ENCODE measurements around the gene LPO.

GRCh38 chr17:58202859-58203258 lies 35.5 kb upstream of the LPO start:
- TF ChIP-seq CTCF (IDR thresholded peaks at IDR 0.05) (no peak), POLR2A (IDR thresholded peaks at IDR 0.05) (no peak)
